CMK (cell line): ENCODE measurements around the gene TWNK.

Source experiments
- DNase-seq: peaks from one replicate; pipeline ENCODE4 v3.0.0-alpha.2; 2010; ENCODE audit warnings: low read depth

The TWNK gene

DNA sequence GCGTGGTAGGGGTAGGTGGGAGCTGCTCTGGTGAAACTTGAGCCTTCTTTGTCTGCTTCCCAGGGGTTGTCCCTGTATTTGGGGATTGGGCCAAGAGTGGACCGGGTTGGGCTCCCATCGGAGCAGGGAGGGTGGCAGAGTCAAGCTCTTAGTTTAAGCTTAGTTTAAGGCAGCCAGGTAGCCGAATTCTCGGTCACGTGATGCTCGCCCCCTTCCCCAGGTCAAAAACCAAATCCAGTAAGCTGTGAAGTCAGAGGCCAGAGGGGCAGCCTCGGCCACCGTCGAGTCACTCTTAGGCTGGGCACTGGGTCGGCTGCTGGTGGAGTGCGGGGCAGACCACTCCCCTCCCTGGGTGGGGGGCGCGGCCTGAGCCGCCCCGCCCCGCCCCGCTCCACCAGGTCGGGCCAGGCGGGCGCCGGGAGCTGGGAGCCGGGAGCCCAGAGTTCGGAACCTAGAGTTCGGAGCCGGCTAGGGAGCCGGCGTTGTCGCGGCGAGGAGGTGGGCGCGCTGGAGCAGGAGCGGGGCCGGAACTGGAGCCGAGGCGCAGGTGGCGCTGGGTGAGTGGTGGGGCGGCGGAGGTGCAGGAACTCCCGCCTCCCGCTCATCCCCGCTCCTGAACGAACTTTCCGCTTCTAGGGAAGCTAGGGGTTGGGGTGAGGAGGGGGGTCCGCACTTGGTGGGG, 9.5 kb downstream of the TWNK start:
- DNase-seq = peak; percentile 58

DNA sequence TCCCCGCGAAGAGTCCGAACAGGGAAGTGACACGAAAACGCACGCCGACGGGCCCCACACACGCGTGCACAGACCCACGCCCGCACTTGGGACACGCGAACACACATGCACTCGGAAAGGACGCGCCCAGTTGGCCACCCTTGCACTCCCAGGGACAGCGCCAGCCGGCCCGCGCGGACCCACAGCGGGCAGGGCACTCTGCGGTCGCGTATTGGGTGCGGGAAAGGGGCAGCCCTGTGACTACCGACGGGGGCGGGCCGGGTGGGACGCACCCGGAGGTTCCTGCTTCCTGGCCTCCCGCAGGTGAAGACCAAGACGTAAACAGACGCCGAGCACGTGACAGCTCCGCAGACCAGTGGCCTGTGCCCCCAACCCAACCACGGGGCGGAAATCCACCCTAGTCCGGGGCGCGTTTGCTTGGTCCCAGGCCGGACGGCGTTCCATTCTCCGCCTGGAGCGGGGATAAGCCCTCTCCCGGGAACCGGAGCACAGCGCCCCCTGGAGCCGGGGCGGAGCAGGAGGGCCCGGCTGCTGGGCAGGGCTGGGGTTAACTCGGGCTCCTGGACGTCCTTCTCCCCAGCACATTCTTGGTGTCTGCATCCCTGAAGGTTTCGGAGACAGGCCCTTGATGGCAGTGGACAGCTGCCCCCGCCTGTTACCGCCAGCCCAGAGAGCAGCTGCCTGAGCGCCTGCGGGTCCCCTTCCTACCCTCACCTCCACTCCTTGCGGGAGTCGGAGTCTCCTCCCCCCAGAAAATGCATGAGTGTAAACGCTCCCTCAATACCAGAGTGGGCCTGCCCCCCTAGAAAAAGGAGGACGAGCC, 10.2 kb downstream of the TWNK start:
- peak; percentile 84 for DNase-seq

DNA sequence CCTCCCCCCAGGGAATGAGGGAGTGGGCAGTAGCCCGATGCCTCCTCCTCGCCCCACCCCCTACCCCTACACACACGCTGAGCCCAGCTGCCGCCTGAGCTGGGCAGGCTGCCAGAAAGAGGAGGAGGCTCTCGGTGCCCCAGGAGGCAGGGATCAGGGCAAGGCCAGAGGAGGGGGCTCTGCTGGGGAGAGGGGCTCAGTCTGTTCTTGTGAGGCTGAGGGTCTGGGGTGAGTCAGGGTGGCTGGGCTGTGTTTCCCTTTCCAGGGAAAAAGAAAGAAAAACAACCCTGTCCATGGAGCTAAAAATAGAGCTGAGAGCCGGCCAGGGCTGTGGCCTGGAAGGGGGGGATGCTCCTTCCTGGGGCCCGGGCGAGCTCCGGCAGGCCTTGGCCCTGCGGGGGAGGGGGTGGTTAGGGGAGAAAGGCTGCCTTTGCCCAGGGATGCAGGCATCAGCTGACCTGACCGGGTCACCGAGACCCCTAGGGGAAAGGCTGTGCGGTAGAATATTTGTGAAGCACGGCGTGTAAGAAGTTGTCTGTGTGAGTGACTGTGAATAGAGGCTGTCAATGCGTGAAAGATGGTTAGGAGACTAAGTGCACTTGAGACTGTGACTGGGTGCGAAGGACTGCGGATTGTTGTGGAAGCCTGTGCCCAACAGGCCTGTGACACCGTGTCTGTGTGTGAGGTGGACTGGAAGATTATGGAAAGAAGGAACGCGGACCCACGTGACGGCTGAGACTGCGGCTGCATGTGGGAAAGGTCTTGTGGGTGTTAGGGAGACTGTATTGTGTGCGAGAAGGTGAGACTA, 11.0 kb downstream of the TWNK start:
- DNase-seq = peak; percentile 81

DNA sequence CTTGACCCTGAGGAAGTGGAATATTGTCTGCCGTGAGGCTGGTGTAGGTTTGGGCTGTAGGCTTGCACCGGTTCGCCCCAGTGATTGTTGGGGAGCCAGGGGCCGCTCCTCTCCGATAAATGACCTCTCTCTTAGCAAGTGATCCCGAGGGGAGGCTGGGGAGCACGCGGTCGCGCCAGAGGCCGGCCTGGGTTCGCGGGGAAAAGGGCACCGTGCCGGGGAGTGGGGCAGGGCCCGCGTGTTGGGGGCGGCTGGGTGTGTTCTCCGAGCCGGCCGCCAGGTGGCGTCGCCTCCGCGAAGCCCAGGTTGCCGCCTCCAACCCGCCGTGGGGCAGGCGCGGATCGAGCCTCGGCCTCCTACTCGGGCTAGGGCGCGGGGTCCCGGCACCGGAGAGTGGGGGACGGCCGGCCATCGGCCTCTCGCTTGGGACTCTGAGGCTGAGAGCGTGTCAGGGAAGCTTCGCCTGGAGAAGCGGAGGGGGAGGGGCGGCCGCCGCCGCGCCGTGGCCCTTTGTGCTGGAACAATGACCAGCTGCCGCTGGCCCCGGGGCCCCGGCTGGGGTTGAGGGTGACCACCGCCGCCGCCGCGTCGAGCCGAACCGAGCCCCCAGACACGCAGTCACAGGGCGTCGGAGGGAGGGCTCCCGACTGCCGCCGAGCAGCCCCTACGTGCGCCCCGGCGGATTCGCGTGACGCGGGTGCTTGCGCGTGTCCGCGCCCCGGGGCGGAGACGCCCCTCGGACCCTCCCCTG, 11.8 kb downstream of the TWNK start:
- DNase-seq = peak; percentile 68

DNA sequence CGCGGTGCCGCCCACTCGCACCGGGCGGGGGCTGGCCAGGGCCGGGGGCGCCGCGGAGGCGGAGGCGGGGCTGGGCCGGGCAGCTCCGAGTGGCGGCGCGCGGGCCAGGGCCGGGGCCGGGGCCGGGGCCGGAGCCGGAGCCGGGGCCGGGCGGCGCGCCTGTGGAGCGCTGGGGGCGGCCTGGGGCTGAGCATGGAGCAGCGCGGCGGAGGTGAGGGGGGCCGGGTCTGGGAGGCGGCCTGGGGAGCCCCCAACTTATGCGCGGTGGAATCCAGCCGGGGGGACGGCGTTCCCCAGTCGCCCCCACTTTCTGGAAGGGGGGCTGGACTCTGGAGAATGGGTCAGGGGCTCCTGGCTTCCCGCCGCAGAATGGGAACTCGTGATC, 12.4 kb downstream of the TWNK start, which contains the start of gene LZTS2:
Gene LZTS2, plus strand, starts transcription at position 67 of the 385 bp plus-strand sequence. CDS start 2,731 bp downstream, outside the sequence.
- DNase-seq = no peak

DNA sequence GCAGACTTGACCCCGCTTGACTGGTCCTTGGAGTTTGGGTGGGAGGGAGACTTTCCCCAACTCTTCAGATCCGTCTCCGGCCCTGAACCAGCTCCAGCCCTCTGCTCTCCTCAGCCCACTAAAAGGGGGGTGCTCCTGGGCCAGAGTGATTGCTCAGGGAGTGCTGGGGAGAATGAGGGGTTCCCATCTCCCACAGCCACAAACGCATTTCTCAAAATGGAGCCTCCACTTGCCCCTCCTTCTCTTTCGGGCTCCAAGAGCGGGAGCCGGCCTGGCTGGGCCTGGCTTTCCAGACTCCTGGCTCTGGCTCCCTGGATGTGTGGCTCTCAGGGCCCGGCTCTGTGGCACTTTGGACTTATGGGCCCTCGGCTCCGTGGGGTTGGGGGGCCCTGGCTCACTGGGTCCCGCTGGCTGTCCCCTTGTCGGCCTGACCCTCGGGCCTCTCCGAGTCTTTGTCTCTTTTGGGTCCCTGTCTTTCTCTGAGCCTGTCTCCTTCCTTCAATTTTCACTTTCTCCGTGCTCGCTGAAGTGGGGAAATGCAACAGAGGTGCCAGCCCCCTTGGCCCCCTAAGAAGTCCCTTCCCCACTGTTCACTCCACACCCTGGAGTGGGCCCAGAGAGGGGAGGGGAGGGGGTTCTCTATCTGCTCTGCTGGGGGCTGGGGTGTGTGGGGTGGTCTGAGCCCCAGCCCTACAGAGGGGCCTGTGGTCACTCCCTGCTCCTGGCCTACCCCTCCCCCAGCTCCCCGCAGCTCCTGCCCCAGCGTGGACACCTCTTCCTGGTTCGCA, 13.0 kb downstream of the TWNK start:
- DNase-seq = no peak

DNA sequence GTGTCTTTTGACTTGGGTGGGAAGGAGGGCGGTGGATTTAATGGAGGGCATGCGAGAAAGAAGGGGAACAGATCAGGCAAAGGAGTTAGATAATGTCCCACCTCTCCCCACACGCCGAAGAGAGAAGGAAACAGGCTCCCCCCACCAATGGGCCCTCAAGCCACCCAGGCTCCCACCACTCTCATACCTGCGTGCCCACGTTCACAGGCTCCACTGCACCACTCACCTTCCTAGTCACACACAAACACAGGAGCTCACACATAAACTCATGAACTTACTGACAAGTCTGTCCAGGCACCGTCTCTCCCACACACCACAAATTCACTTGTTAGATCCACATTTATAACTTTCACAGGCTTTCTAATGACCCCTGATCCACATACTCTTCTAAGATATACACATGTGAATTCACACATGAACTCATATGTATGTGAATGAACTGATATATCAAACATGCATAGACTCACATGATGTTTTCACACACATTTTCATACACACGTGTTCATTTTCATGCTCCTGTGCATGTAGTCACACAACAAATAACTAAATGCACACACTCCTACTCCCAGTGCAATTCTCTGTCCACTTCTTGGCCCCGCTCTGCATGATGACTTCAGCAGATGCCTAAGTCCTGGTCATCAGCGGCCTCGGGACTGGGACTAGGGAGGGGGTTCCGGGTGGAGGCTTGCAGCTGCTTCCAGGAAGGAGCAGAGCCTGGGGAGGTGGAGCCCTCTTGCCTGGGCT, 13.7 kb downstream of the TWNK start:
- no peak for DNase-seq

DNA sequence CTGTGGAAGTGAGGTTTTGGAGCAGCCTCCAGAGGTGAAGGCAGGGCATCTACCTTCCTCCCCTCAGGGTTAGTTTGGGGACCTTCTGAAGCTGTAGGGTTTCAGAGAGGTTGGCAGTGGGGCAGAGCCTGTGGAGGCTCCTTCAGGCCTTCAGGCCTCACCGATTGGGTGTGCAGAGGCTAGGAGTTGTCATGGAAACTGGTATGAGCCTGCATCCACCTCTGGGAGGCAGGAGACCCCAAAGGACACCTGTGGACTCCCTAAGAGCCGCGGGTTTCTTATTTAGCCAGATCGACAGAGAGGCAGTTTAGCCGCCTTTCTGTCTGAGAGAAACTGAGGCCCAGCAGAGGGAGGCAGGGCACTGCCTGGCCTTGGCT, 14.3 kb downstream of the TWNK start:
- no peak for DNase-seq

DNA sequence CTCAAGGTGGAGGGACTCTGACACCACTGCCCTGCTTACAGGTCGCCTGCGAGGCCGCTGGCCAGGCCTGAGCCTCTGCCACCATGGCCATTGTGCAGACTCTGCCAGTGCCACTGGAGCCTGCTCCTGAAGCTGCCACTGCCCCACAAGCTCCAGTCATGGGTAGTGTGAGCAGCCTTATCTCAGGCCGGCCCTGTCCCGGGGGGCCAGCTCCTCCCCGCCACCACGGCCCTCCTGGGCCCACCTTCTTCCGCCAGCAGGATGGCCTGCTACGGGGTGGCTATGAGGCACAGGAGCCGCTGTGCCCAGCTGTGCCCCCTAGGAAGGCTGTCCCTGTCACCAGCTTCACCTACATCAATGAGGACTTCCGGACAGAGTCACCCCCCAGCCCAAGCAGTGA, 15.1 kb downstream of the TWNK start:
- DNase-seq = no peak

DNA sequence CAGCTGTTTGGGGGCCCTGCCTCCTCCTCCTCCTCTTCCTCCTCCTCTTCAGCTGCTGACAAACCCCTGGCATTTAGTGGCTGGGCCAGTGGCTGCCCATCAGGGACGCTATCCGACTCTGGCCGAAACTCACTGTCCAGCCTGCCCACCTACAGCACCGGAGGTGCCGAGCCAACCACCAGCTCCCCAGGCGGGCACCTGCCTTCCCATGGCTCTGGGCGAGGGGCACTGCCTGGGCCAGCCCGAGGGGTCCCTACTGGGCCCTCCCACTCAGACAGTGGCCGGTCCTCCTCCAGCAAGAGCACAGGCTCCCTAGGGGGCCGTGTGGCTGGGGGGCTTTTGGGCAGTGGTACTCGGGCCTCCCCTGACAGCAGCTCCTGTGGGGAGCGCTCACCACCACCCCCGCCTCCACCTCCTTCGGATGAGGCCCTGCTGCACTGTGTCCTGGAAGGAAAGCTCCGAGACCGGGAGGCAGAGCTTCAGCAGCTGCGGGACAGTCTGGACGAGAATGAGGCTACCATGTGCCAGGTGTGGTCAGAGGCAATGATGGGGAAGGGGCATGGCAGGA, 16.4 kb downstream of the TWNK start:
- DNase-seq = no peak

DNA sequence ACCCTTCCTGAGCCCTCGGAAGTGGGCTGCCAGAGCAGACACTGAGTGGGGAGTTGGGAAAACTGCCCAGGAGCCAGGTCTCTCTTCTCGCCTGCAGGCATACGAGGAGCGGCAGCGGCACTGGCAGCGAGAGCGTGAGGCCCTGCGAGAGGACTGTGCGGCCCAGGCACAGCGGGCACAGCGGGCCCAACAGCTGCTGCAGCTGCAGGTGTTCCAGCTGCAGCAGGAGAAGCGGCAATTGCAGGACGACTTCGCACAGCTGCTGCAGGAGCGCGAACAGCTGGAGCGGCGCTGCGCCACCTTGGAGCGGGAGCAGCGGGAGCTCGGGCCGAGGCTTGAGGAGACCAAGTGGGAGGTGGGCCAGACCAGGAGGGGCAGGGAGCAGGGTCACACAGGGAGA, 18.0 kb downstream of the TWNK start:
- DNase-seq = no peak

DNA sequence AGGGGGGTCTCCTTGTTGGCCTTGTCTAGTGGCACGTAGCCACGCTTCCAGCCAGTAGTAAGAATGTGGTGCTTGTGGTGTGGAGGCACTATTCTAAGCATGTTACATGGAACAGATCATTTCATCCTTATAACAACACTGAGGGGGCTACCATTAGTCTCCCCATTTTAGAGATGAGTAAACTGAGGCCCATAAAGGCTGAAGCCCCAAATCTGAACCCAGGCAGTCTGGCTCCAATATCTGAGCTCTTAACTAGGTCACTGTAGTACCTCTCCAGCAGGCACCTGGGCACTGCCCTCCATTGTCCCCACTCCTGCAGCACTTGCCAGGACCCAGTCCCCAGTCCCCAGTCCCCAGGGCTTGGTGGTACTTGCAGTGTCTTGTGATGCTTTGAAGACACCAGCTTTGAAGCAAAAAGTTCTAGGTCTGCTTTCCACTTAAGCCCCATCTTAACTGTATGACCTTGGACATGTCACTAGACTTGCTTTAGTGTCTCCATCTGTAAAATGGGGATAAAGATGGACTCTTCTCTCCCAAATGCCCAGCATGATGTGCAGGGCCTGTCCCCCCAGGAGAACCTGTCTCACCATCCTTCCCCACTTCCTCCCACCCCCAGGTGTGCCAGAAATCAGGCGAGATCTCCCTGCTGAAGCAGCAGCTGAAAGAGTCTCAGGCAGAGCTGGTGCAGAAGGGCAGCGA, 18.7 kb downstream of the TWNK start:
- DNase-seq = no peak

DNA sequence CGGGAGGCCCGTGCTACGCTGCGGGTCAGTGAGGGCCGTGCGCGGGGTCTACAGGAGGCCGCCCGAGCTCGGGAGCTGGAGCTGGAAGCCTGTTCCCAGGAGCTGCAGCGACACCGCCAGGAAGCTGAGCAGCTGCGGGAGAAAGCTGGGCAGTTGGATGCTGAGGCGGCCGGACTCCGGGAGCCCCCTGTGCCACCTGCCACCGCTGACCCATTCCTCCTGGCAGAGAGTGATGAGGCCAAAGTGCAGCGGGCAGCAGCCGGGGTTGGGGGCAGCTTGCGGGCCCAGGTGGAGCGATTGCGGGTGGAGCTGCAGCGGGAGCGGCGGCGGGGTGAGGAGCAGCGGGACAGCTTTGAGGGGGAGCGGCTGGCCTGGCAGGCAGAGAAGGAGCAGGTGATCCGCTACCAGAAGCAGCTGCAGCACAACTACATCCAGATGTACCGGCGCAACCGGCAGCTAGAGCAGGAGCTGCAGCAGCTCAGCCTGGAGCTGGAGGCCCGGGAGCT, 19.3 kb downstream of the TWNK start:
- DNase-seq = no peak

DNA sequence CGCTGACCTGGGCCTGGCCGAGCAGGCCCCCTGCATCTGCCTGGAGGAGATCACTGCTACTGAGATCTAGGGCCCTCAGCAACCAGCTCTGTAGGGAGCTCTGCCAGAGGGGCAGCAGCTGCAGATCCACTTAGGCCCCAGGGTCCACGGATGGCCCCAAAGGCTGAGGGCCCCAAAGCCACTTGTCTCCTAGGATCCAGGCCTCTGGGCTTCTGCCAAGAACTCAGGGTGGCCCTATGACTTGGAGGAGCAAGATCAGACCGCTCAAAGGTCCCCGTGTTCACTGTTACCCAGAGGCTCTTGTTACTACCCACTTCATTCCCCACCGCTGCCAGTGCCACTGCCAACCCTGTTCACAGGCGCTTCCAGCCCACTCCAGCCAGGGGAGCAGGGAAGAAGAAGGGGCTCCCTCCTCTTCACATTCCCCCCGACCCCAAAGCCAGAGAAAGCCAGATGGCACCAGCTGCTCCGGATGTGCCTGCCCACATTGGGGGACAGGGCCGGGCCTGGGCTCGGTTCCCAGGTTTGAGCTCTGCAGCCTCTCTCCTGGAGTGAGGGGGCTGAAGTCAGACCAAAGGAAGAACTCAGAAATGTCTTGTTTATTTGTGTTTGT, 19.9 kb downstream of the TWNK start:
- DNase-seq = no peak

DNA sequence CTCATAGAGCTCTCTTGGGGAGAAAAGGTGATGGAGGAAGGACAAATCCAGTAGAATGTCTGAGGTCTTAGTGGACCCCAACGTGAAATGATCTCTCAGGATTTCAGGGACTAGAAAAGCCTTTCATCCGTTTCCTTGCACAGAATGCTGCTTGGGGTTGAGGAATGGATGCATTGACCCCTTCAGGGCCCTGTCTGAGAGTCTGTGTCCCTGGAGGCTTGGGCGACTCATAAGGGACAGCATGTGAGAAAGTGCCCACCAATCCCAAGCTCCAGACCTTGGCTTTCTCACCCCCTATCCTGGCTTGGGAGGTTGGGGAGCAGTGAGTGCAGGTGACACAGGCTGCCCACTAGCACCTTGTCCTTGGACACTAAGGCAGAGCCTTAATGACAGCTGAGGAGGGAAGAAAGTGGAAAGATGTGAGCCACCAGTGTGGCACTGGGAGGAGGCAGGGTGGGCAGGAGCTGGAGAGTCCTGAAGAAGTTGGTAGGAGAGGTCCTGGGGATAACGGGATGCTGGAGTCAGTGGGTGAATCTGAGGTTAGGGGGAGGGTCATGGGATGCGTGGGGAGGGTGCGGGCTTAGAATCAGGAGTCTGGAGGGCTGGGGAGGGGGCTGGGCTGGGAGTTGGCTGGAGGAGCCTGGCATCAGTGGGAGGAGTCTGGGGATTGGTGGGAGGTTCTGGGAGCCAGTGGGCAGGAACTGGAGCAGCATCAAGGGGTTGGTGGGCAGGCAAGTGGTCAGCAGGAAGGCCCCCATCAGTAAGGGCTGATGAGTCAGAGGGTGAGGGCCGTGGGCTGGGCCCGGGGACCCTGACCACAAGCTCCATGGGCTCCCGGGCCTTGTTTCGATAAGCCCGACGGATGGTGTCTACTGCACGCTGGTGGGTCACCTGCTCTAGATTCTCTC, 20.8 kb downstream of the TWNK start:
- no peak for DNase-seq

DNA sequence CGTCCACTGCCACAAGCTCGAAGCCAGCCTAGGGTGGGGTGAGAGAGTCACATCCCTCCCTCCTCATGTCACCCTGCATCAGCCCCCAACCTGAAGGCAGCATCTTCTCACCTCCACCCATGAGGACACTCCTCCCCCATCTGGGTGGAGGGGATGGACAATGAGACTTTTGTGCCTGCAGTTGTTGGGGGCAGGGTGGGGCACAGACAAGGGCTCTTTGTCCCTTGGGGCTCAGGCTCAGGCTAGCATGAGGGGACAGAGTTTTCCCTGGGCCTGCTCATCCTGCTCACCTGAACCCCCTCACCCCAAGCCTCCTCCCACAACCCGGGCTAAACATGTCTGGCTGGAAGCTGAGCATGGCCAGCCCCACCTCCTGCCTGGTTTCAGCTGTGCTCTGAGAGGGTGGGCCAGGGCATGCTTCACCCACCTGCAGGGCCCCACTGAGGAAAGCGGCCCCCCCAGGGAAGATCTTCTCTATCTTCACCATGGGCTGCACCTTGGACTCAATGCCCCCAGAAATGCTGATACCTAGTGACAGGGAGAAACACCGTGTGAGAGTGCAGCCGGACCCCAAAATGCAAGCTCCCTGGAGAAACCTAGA, 21.6 kb downstream of the TWNK start:
- DNase-seq = no peak

DNA sequence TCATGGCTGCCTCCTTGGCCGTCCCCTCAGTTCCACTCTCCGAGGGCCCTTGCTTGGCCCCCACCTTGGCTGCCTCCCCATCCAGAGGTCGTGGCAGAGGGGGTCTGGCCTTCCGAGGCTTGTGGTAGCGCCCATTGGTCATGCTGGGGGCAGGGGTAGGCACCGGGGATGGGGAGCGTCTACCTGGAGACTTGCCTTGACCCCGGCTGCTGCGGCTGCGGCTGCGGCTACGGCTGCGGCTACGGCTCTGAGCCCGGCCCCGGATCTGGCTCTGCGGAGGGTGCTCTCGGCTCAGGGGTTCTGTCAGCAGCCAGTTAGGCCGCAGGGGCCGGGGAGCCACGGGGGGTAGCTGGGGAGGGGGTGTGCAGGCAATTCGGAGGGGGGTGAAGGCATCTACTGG, 23.0 kb downstream of the TWNK start:
- no peak for DNase-seq
